ENCODE data around the gene LRRC45. TPM values are rescaled to one million over a fixed set of nuclear protein-coding genes. Genes with fewer than 3 reads are reported as not detected.

The LRRC45 gene
- total RNA-seq (1 to 10 TPM; 2.9 to 7.5 (median 5.6) TPM), polyA plus RNA-seq (1 to 10 TPM; 5.1 to 8.6 TPM)
- long read RNA-seq, donor 1, transcript LRRC45-201 (17 exons, 2,701 nt), result major isoform, 7 of 26 reads
- long read RNA-seq, donor 1, partial matches to known transcripts, result 13 of 26 reads
- long read RNA-seq, donor 1, other reads (novel, unspliced or antisense), result 6 of 26 reads
- long read RNA-seq, donor 2, transcript LRRC45-201 (17 exons, 2,701 nt), result major isoform, 12 of 51 reads
- long read RNA-seq, donor 2, partial matches to known transcripts, result 30 of 51 reads
- long read RNA-seq, donor 2, other reads (novel, unspliced or antisense), result 9 of 51 reads
- long read RNA-seq, donor 3, transcript LRRC45-201 (17 exons, 2,701 nt), result major isoform, 9 of 29 reads
- long read RNA-seq, donor 3, partial matches to known transcripts, result 15 of 29 reads
- long read RNA-seq, donor 3, other reads (novel, unspliced or antisense), result 5 of 29 reads

- H3K9me3 ChIP-seq, result no peaks in the 10 kb centered on the region
- H3K27ac ChIP-seq, result peak within 1 kb of the TSS in 11 of 12 donors; percentile 32 to 85 (median 73)
- DNase-seq, result peak; percentile 100
- WGBS, 4 donors, result 0% methylated on average over 10 to 42 of the region's 42 CpGs
- TF ChIP-seq POLR2A (IDR thresholded peaks at IDR 0.05), result no peak
- no peak for TF ChIP-seq CTCF (IDR thresholded peaks at IDR 0.05)
- H3K27me3 ChIP-seq, result no peaks in the 10 kb centered on the region
- H3K4me1 ChIP-seq, result peaks cover 5 to 37% (median 23%) of the 10 kb centered on the region in 12 donors
- peaks cover 0 to 14% (median 6%) of the 10 kb centered on the region in 9 donors for H3K36me3 ChIP-seq
- peak within 1 kb of the TSS; percentile 77 to 99 (median 94) for H3K4me3 ChIP-seq
- intact Hi-C loops (cut with DNase I), result loop anchor here in 6 of 10 donors (1.0 to 10.0 kb wide), 6 partner anchors 46 to 162 kb away; partner anchors contain the start of genes ASPSCR1 (in 4 of the 6), P4HB (in 2 of the 6) and FASN (in 1 of the 6)
- ATAC-seq, result peak; percentile 94 to 98 (median 96)
These were observed at the start of gene LRRC45 for GRCh38 chr17:82022981-82023446. LRRC45 (plus strand) TSS chr17:82023305; CDS start chr17:82023644, 339 bp downstream.

- ATAC-seq (no peak), DNase-seq (no peak)
- no peak overlapping the region for H3K4me3 ChIP-seq
- H3K9me3 ChIP-seq, result peaks cover 0 to 9% (median 2%) of the 10 kb centered on the region in 12 donors
- peaks cover 0 to 18% (median 0%) of the 10 kb centered on the region in 9 donors for H3K27me3 ChIP-seq
- intact Hi-C loops (cut with DNase I), result no loop called here
- peaks cover 0 to 19% (median 10%) of the 10 kb centered on the region in 12 donors for H3K4me1 ChIP-seq
- H3K27ac ChIP-seq, result no peak overlapping the region
- TF ChIP-seq CTCF (IDR thresholded peaks at IDR 0.05) (no peak), POLR2A (IDR thresholded peaks at IDR 0.05) (no peak)
- no peaks in the 10 kb centered on the region for H3K36me3 ChIP-seq
These were observed 49.7 kb upstream of the LRRC45 start for GRCh38 chr17:81973432-81973831.

- Histone ChIP-seq H3K4me3 (peak overlapping the region; percentile 54 to 96 (median 88)), H3K4me1 (peaks cover 0 to 21% (median 14%) of the 10 kb centered on the region in 12 donors), H3K27me3 (peaks cover 0 to 5% (median 0%) of the 10 kb centered on the region in 9 donors), H3K9me3 (peaks cover 0 to 9% (median 2%) of the 10 kb centered on the region in 12 donors), H3K36me3 (peaks cover 0 to 21% (median 8%) of the 10 kb centered on the region in 9 donors), H3K27ac (peak overlapping the region in 11 of 12 donors; percentile 60 to 95 (median 89))
- TF ChIP-seq CTCF (IDR thresholded peaks at IDR 0.05) (no peak), POLR2A (IDR thresholded peaks at IDR 0.05) (no peak)
- 16 to 24% (median 23%) methylated on average over 27 to 30 of the region's 30 CpGs for WGBS, 4 donors
- ATAC-seq (peak; percentile 11 to 42 (median 20)), DNase-seq (peak in 2 of 5 donors; percentile 45 to 56)
- intact Hi-C loops (cut with DNase I), result loop anchor here in 4 of 10 donors (2.0 to 5.0 kb wide), 2 partner anchors 46 to 122 kb away; partner anchors contain the start of genes CENPX (in 4 of the 4), LRRC45 (in 4 of the 4) and FASN (in 1 of the 4)
These were observed 46.5 kb upstream of the LRRC45 start for GRCh38 chr17:81976332-81977210.

Measured in heart left ventricle (tissue), 16 donors.